Hepatocyte (in vitro differentiated cells): ENCODE results near the gene PXMP2.
"Not testable (repeated sequence)": the region's sequence is repeated elsewhere in the genome, so short reads cannot be mapped to it uniquely, and the experiment has no call there.

Source experiments
- EZH2phosphoT487 ChIP-seq: fragments of 200-600 bp; sonication (generic); IDR thresholded peaks from one replicate; pipeline ENCODE4 v1.6.1; 2018; ENCODE audit warnings: antibody characterized with exemption, mild to moderate bottlenecking, low read depth, moderate library complexity; ENCODE audit not compliant: unreplicated experiment, severe bottlenecking
- TF ChIP-seq, protein P1 (sequence below): fragments of 200-600 bp; sonication (generic); IDR thresholded peaks from 2 replicates; pipeline ENCODE4 v1.5.1; 2016; ENCODE audit warnings: antibody characterized with exemption, mild to moderate bottlenecking; ENCODE audit not compliant: poor library complexity

DNA sequence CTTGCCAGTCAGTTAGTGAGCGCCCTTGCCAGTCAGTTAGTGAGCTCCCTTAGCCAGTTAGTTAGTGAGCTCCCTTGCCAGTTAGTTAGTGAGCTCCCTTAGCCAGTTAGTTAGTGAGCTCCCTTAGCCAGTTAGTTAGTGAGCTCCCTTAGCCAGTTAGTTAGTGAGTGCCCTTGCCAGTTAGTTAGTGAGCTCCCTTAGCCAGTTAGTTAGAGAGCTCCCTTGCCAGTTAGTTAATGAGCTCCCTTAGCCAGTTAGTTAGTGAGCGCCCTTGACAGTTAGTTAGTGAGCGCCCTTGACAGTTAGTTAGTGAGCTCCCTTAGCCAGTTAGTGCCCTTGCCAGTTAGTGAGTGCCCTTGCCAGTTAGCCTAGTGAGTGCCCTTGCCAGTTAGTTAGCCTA lies 7.5 kb downstream of the PXMP2 start:
- TF ChIP-seq, protein P1, sequence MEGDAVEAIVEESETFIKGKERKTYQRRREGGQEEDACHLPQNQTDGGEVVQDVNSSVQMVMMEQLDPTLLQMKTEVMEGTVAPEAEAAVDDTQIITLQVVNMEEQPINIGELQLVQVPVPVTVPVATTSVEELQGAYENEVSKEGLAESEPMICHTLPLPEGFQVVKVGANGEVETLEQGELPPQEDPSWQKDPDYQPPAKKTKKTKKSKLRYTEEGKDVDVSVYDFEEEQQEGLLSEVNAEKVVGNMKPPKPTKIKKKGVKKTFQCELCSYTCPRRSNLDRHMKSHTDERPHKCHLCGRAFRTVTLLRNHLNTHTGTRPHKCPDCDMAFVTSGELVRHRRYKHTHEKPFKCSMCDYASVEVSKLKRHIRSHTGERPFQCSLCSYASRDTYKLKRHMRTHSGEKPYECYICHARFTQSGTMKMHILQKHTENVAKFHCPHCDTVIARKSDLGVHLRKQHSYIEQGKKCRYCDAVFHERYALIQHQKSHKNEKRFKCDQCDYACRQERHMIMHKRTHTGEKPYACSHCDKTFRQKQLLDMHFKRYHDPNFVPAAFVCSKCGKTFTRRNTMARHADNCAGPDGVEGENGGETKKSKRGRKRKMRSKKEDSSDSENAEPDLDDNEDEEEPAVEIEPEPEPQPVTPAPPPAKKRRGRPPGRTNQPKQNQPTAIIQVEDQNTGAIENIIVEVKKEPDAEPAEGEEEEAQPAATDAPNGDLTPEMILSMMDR: not testable (repeated sequence)
- TF ChIP-seq EZH2phosphoT487: not testable (repeated sequence)
